CD4-positive, alpha-beta T cell (primary cell): ENCODE measurements around the gene PRDM8. TPM values are rescaled to one million over a fixed set of nuclear protein-coding genes. Genes with fewer than 3 reads are reported as not detected.

Source experiments
- ATAC-seq: fragments of 200-7000 bp; cut with Tn5 transposase; one replicate; pipeline ENCODE4 v1.10.0; 2022; ENCODE audit warnings: mild to moderate bottlenecking; ENCODE audit not compliant: poor library complexity
- CTCF ChIA-PET: fragments of 350-600 bp; sonication (Branson Sonifier 250); formaldehyde crosslinking; loops from one replicate; lab custom pipeline; 2021; ENCODE audit warnings: antibody characterized with exemption, inconsistent platforms; lab: Charles Lee
- POLR2A ChIA-PET: fragments of 350-600 bp; sonication (Branson Sonifier 250); formaldehyde crosslinking; loops from one replicate; lab custom pipeline; 2021; ENCODE audit warnings: antibody characterized with exemption, inconsistent platforms; lab: Charles Lee
- DNase-seq, 14 experiments: peaks; one replicate each; pipeline ENCODE4 v3.0.0-alpha.2; 2013 to 2020; ENCODE audit warnings: mixed read lengths in 2 of 14
- H3K27ac ChIP-seq, 2 donors: one replicate each; pipeline versions ENCODE4 v1.5.1 to v1.7.0; 2013; ENCODE audit warnings: low read length in 2 of 2, low read depth in 1 of 2, mild to moderate bottlenecking in 1 of 2
- H3K27me3 ChIP-seq, 2 experiments: 1 replicate in 1 of 2; 2 replicates in 1 of 2; pipeline versions ENCODE4 v1.6.1 to v1.7.0; 2013; ENCODE audit warnings: low read length in 2 of 2, control low read depth in 1 of 2, mild to moderate bottlenecking in 1 of 2, moderate library complexity in 1 of 2; ENCODE audit not compliant: insufficient read depth in 2 of 2, control insufficient read depth in 1 of 2
- H3K36me3 ChIP-seq: one replicate; pipeline ENCODE4 v1.6.1; 2013; ENCODE audit warnings: low read length, control low read depth; ENCODE audit not compliant: insufficient read depth
- H3K4me1 ChIP-seq: one replicate; pipeline ENCODE4 v1.6.1; 2013; ENCODE audit warnings: low read length, control low read depth; ENCODE audit not compliant: insufficient read depth
- H3K4me3 ChIP-seq: one replicate; pipeline ENCODE4 v1.5.1; 2013; ENCODE audit warnings: mild to moderate bottlenecking, low read length, moderate library complexity
- H3K9me3 ChIP-seq, 2 experiments: 1 replicate in 1 of 2; 2 replicates in 1 of 2; pipeline versions ENCODE4 v1.6.1 to v1.7.0; 2013; ENCODE audit warnings: low read length in 2 of 2, mild to moderate bottlenecking in 2 of 2, control low read depth in 1 of 2, moderate library complexity in 1 of 2; ENCODE audit not compliant: control insufficient read depth in 1 of 2, insufficient read depth in 1 of 2
- H3K27ac Mint-ChIP-seq: one replicate; pipeline ENCODE4 v1.8.0; 2020; ENCODE audit warnings: mixed read lengths
- H3K27me3 Mint-ChIP-seq: one replicate; pipeline ENCODE4 v1.8.0; 2021; ENCODE audit warnings: mixed read lengths
- H3K36me3 Mint-ChIP-seq: one replicate; pipeline ENCODE4 v1.8.0; 2021; ENCODE audit warnings: low read depth, mixed read lengths
- H3K4me1 Mint-ChIP-seq: one replicate; pipeline ENCODE4 v1.8.0; 2021; ENCODE audit warnings: low read depth, mixed read lengths
- H3K4me3 Mint-ChIP-seq: one replicate; pipeline ENCODE4 v1.8.0; 2020; ENCODE audit warnings: mild to moderate bottlenecking, mixed read lengths
- H3K9me3 Mint-ChIP-seq: one replicate; pipeline ENCODE4 v1.8.0; 2020; ENCODE audit warnings: mixed read lengths
- intact Hi-C, 2 experiments: fragments of 100-400 bp; cut with DNase I in 1 of 2; cut with micrococcal nuclease in 1 of 2; formaldehyde crosslinking; loops; one replicate each; pipeline versions ENCODE4 v1.15.1 to v1.9.0; 2023 to 2025; cut with DNase I, micrococcal nuclease
- total RNA-seq, 174 experiments: library from RNA in 2 of 174; stranded (reverse) in 2 of 174; gene quantifications; one replicate each; pipeline ENCODE4 v1.2.3 and lab custom pipeline; 2021 to 2026
- TF ChIP-seq, protein P1 (sequence below): fragments of 200-600 bp; IDR thresholded peaks from one replicate; pipeline ENCODE4 v1.8.0; 2022; ENCODE audit warnings: antibody characterized with exemption, mild to moderate bottlenecking

Gene PRDM8
- total RNA-seq, 2 experiments from 2014 or later: 4.2 to 5.1 TPM

GRCh38 chr4:80201252-80202151 is 4.2 kb downstream of the PRDM8 start:
- H3K27me3 ChIP-seq: peaks cover 7 to 12% of the 10 kb centered on the region in 2 experiments

DNA sequence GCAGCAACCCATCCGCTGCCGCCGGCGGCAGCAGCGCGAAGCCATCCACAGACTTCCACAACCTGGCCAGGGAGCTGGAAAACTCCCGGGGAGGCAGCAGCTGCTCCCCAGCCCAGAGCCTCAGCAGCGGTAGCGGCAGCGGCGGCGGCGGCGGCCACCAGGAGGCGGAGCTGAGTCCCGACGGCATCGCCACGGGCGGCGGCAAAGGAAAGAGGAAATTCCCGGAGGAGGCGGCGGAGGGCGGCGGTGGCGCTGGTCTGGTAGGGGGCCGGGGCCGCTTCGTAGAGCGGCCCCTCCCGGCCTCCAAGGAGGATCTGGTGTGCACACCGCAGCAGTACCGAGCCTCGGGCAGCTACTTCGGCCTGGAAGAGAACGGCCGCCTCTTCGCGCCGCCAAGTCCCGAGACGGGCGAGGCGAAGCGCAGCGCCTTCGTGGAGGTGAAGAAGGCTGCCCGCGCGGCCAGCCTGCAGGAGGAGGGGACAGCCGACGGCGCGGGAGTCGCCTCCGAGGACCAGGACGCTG is 4.9 kb downstream of the PRDM8 start:
- ChIA-PET CTCF (interaction anchor here (0.7 to 2.3 kb wide), 24 partner anchors 10 to 288 kb away, joined by 3 to 23 read pairs (median 4); partner anchors contain the start of gene ANTXR2), POLR2A (interaction anchor here (0.6 to 7.4 kb wide), 16 partner anchors 10 to 1270 kb away, joined by 3 to 61 read pairs (median 4); partner anchors contain the start of genes ANTXR2, PAQR3 and RASGEF1B)
- H3K4me1 ChIP-seq: peaks cover 22% of the 10 kb centered on the region
- peak overlapping the region; percentile 53 to 61 for H3K27ac ChIP-seq
- TF ChIP-seq, protein P1, sequence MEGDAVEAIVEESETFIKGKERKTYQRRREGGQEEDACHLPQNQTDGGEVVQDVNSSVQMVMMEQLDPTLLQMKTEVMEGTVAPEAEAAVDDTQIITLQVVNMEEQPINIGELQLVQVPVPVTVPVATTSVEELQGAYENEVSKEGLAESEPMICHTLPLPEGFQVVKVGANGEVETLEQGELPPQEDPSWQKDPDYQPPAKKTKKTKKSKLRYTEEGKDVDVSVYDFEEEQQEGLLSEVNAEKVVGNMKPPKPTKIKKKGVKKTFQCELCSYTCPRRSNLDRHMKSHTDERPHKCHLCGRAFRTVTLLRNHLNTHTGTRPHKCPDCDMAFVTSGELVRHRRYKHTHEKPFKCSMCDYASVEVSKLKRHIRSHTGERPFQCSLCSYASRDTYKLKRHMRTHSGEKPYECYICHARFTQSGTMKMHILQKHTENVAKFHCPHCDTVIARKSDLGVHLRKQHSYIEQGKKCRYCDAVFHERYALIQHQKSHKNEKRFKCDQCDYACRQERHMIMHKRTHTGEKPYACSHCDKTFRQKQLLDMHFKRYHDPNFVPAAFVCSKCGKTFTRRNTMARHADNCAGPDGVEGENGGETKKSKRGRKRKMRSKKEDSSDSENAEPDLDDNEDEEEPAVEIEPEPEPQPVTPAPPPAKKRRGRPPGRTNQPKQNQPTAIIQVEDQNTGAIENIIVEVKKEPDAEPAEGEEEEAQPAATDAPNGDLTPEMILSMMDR: peak; percentile 73
- peaks cover 27% of the 10 kb centered on the region for H3K4me1 Mint-ChIP-seq
- H3K4me3 Mint-ChIP-seq: peak overlapping the region; percentile 89
- intact Hi-C loops: loop anchor here (1.0 to 10.0 kb wide), 5 partner anchors 13 to 853 kb away; partner anchors contain the start of gene ANTXR2 (in 1 of the 2)
- no peaks in the 10 kb centered on the region for H3K9me3 Mint-ChIP-seq
- H3K9me3 ChIP-seq: no peaks in the 10 kb centered on the region
- H3K4me3 ChIP-seq: peak overlapping the region; percentile 79
- DNase-seq (peak; percentile 59 to 90 (median 76)), ATAC-seq (peak; percentile 64)
- peaks cover 5% of the 10 kb centered on the region for H3K36me3 Mint-ChIP-seq
- peaks cover 6 to 7% of the 10 kb centered on the region in 2 experiments for H3K27me3 ChIP-seq
- no peaks in the 10 kb centered on the region for H3K36me3 ChIP-seq
- peaks cover 11% of the 10 kb centered on the region for H3K27me3 Mint-ChIP-seq
- peak overlapping the region; percentile 71 for H3K27ac Mint-ChIP-seq

More at GRCh38 chr4:80201252-80202151, 4.2 kb downstream of the PRDM8 start:
- H3K27ac Mint-ChIP-seq: peak overlapping the region; percentile 71
- H3K9me3 Mint-ChIP-seq: no peaks in the 10 kb centered on the region
- peaks cover 34% of the 10 kb centered on the region for H3K4me1 Mint-ChIP-seq
- Histone ChIP-seq H3K4me3 (peak overlapping the region; percentile 79), H3K27ac (peak overlapping the region; percentile 45 to 61), H3K4me1 (peaks cover 29% of the 10 kb centered on the region), H3K36me3 (no peaks in the 10 kb centered on the region), H3K9me3 (no peaks in the 10 kb centered on the region)
- DNase-seq (peak in 13 of 14 experiments; percentile 46 to 90 (median 57)), ATAC-seq (peak; percentile 28)
- H3K4me3 Mint-ChIP-seq: peak overlapping the region; percentile 89
- ChIA-PET POLR2A (interaction anchor here (0.6 to 7.4 kb wide), 13 partner anchors 11 to 1271 kb away, joined by 3 to 61 read pairs (median 5); partner anchors contain the start of genes ANTXR2, PAQR3 and RASGEF1B), CTCF (interaction anchor here (0.7 to 2.3 kb wide), 22 partner anchors 11 to 287 kb away, joined by 3 to 23 read pairs (median 4); partner anchors contain the start of gene ANTXR2)
- intact Hi-C loops: loop anchor here (1.0 to 10.0 kb wide), 6 partner anchors 14 to 853 kb away; partner anchors contain the start of gene ANTXR2 (in 1 of the 2)
- TF ChIP-seq, protein P1: no peak
- H3K36me3 Mint-ChIP-seq: peaks cover 5% of the 10 kb centered on the region
- peaks cover 19% of the 10 kb centered on the region for H3K27me3 Mint-ChIP-seq
